HEK293 (cell line): ENCODE results near the gene TEX52.

Source experiments
- IKZF3 ChIP-seq: fragments of 450-650 bp; IDR thresholded peaks from 2 replicates; pipeline ENCODE4 v1.5.0; 2018; ENCODE audit warnings: missing biosample characterization, mild to moderate bottlenecking, missing genetic modification characterization, moderate library complexity
- KLF7 ChIP-seq: fragments of 450-650 bp; formaldehyde crosslinking; IDR thresholded peaks from 2 replicates; pipeline ENCODE4 v1.5.1; 2016; ENCODE audit warnings: missing biosample characterization, missing genetic modification characterization, borderline replicate concordance
- RBAK ChIP-seq: fragments of 450-650 bp; formaldehyde crosslinking; IDR thresholded peaks from 2 replicates; pipeline ENCODE4 v1.5.1; 2016; ENCODE audit warnings: missing biosample characterization, missing genetic modification characterization
- ZBTB7A ChIP-seq: fragments of 450-650 bp; formaldehyde crosslinking; IDR thresholded peaks from 2 replicates; pipeline ENCODE4 v1.5.1; 2016; ENCODE audit warnings: low read depth, missing biosample characterization, missing genetic modification characterization
- ZNF114 ChIP-seq: fragments of 450-650 bp; formaldehyde crosslinking; IDR thresholded peaks from 2 replicates; pipeline ENCODE4 v1.5.0; 2017; ENCODE audit warnings: missing biosample characterization, missing genetic modification characterization
- ZNF426 ChIP-seq: fragments of 450-650 bp; formaldehyde crosslinking; IDR thresholded peaks from 2 replicates; pipeline ENCODE4 v1.5.1; 2017; ENCODE audit warnings: missing biosample characterization, missing genetic modification characterization, mild to moderate bottlenecking, inconsistent platforms, moderate library complexity
- ZNF529 ChIP-seq: fragments of 450-650 bp; formaldehyde crosslinking; IDR thresholded peaks from 2 replicates; pipeline ENCODE4 v1.5.1; 2017; ENCODE audit warnings: missing genetic modification characterization, missing biosample characterization; ENCODE audit not compliant: insufficient replicate concordance
- TF ChIP-seq, protein P1 (sequence below): fragments of 450-650 bp; formaldehyde crosslinking; IDR thresholded peaks from 2 replicates; pipeline ENCODE4 v1.5.1; 2016; ENCODE audit warnings: missing biosample characterization, missing genetic modification characterization
- TF ChIP-seq, protein P2 (sequence below): fragments of 450-650 bp; formaldehyde crosslinking; IDR thresholded peaks from 2 replicates; pipeline ENCODE4 v1.5.1; 2016; ENCODE audit warnings: missing biosample characterization, missing genetic modification characterization

DNA sequence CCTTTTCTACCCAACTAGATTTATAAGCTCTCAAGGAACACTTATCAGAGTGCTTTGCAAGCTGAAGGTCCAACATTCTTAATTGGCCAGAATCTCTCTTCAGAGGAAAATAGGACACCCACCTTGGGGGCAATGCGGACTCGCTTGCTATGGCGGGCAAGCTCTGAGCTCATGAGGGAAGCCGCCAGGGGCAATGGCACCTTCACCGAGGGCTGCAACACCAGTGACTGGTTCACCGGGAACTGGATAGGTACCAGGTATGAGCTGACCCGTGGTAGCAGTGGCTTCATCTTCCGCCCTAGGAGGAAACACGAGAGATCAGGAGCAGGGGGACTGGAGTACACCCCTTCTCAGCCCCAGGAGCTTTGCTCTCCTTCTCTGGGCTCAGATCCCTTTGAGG lies 7.4 kb upstream of the TEX52 start:
- TF ChIP-seq ZNF114 (no peak), KLF7 (no peak), IKZF3 (no peak), ZNF529 (tag by site-specific recombination) (no peak), ZBTB7A (tag by site-specific recombination) (no peak), ZNF426 (tag by site-specific recombination) (no peak), RBAK (tag by site-specific recombination) (no peak)
- TF ChIP-seq, protein P1, sequence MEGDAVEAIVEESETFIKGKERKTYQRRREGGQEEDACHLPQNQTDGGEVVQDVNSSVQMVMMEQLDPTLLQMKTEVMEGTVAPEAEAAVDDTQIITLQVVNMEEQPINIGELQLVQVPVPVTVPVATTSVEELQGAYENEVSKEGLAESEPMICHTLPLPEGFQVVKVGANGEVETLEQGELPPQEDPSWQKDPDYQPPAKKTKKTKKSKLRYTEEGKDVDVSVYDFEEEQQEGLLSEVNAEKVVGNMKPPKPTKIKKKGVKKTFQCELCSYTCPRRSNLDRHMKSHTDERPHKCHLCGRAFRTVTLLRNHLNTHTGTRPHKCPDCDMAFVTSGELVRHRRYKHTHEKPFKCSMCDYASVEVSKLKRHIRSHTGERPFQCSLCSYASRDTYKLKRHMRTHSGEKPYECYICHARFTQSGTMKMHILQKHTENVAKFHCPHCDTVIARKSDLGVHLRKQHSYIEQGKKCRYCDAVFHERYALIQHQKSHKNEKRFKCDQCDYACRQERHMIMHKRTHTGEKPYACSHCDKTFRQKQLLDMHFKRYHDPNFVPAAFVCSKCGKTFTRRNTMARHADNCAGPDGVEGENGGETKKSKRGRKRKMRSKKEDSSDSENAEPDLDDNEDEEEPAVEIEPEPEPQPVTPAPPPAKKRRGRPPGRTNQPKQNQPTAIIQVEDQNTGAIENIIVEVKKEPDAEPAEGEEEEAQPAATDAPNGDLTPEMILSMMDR (tag by site-specific recombination) = no peak
- TF ChIP-seq, protein P2, sequence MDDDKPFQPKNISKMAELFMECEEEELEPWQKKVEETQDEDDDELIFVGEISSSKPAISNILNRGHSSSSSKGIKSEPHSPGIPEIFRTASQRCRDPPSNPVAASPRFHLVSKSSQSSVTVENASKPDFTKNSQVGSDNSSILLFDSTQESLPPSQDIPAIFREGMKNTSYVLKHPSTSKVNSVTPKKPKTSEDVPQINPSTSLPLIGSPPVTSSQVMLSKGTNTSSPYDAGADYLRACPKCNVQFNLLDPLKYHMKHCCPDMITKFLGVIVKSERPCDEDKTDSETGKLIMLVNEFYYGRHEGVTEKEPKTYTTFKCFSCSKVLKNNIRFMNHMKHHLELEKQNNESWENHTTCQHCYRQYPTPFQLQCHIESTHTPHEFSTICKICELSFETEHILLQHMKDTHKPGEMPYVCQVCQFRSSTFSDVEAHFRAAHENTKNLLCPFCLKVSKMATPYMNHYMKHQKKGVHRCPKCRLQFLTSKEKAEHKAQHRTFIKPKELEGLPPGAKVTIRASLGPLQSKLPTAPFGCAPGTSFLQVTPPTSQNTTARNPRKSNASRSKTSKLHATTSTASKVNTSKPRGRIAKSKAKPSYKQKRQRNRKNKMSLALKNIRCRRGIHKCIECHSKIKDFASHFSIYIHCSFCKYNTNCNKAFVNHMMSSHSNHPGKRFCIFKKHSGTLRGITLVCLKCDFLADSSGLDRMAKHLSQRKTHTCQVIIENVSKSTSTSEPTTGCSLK = no peak
